Nucleus accumbens (tissue), 56 donors: ENCODE results near the gene AQP5.

Experiments used
- DNase-seq, 56 donors: peaks; one replicate each; lab custom pipeline; 2025; lab: John Stamatoyannopoulos, UW

Gene AQP5

DNA sequence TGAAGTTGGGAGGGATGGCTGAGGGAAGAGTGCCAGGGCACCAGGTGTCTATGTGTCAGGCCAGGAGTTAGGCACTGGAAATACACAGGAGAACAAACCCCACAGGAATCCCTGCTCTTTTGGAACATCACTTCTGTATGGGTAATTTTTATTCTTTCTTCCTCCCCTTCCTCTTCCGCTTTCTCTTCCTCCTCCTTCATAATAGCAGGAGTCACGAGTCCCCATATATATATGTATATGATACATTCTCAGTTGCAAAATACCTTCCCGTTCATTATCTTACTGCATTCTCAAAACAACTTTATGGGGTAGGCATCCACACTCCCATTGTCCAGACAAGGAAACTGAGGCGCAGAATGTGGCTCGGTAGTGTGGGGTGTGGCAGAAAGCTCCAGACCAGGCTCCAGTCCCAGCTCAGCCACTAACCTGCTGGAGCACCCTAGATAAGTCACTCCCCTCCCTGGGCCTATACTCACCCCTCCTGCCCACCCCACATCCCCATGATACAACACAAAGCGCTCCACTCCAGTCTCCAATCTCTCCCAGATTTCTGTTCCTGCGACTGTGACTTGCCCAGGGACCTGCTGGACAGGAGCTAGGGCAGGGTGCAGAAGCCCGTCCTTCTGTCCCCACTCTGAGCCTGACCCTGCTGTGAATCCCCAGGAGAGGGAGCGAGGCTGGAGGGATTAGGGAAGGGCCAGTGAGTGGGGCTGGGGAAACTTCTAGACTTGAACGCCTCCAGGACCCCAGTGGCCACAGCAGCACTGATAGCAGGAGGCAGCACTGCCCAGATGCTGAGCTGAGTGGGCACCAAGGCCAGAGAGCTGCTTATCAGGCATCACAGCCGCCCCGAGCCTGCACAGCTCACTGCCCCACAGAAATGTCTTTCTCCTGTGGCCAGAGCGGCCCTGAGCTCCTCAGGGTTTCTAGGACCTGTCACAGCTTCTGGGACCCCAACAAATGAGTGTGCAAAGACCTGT is 12.5 kb upstream of the AQP5 start:
- no peak for DNase-seq

DNA sequence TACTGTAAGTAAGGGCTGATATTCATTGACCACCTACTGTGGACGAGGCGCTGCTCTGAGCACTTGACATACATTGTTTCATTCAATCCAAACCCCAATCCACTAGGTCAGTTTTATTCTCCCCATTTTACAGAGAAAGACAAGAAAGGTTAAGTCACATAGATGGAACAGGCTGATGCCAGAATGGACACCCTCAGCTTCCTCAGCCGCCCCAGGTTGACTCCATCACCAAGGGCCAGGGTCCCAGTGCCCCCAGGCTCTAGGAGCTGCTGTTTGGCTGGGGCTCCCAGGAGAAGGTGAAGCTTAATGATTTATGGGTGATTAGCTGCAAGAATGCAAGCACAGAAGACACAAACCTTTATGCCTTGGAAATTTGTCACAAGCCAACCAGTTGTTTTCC is 11.8 kb upstream of the AQP5 start:
- DNase-seq: no peak

DNA sequence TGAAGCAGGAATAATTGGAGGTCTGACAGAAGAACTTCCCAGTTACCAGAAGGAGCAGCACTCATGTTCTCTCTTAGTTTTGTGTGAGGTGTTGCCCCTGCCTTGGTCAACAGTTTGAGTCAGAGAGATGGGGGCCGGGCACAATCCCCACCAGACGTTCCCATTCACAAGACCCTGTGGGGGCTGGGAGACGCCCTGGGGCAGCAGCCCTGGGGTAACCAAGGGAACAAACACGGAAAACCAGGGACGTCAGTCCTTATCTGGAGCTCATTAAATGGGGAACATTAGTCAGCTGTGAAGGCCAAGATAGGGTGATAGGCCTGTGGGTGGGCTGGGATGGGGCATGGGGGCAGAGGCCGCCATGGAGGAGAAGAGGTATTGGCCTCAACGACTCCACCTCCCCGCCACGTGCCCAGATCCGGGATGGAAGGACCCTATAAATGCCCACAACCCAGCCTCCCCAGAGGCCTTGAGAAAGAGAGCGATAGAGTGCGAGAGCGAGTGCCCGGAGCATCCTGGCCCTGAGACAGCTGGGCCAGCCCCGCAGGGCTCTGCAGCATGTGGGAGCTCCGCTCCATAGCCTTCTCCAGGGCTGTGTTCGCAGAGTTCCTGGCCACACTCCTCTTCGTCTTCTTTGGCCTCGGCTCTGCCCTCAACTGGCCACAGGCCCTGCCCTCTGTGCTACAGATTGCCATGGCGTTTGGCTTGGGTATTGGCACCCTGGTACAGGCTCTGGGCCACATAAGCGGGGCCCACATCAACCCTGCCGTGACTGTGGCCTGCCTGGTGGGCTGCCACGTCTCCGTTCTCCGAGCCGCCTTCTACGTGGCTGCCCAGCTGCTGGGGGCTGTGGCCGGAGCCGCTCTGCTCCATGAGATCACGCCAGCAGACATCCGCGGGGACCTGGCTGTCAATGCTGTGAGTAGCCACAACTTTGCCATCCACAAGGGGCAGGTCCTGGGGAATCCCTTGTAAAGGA is 11.1 kb upstream of the AQP5 start, which contains the start of gene AQP2:
TSS of gene AQP2 (plus strand) at position 465 of the 979 bp plus-strand sequence. CDS start at position 559, 94 bp downstream.
- DNase-seq: no peak

DNA sequence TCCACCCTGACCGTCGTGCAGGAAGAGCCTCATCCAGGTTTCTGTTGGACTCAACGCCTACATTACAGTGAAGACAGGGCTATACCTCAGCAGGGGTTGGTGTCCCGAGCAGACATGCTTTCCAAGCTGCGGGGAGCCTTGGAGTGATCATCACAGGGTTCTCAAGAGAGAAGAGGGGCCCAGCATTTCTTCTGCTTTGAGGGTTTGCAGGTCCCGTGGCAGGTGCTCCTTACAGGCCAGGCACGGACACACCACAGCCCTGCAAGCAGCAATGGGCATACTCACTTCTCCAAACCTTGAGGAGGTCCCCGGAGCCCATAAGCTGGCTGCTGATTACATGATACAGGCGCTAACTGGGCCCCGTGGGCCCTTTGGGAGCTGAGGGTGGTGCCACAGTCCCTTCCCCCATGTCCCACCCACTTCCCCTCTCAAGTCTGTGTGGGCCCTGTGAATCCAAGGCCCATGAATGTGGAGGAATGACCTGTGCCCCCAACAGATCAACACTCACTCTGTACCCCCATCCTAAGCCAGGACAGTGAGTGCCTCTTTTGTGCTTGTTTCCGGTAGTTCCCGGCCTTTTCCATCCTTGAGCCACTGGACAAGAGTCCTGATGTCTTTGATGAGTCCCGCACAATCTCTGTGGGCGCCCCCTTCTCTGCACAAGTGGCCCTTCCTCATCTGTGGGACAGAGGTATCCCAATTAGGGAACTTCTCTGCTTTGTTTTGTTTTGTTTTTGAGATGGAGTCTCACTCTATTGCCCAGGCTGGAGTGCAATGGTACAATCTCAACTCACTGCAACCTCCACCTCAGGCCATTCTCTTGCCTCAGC is 10.0 kb upstream of the AQP5 start:
- no peak for DNase-seq

DNA sequence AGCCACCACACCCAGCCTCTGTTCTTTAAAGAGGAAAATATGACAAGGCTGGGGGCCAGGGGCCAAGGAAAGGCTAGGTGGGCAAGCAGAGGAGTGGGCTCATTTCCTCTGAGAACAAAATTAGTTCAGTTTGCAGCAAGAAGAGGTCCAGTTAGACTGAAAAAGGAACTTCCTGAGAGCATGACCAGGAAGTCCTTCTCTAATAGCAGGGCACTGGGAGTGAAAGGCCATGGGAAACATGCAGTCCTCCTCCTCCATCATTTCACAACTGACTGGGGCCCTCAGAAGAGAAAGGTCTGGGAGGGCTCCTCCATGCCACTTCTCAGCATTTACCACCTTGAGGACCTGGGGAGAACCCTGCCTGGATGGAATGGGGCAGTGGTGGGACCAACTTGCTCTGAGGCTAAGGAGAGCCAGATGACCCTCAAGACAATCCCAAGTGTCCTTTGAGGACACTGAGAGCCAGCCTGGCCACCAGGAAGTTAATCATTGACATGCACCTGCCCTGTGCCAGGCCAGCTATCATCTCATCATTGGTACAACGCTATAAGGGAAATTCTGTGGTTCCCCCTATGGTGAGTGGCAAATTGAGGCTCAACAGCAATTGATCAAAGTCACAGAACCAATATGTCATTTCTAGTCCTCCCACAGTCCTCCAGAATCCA is 9.1 kb upstream of the AQP5 start:
- DNase-seq: no peak

DNA sequence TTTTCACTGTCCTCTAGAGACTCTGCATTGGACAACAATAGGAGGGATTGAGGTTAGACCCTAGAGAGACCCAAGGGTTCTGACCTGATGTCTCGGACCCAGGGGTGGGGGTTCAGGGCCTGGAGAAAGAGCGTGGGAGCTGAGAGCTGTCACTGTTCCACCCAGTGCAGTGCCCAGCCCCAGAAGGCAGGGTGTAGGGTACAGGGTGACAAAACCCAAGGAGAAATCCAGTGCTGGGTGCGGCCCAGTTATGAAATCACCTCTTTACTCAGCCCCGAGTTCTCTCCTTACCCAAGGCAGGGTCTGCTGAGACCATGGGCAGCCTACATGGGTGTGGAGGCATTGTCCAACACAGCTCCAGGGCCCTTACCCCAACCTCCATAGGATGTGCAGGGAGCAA is 8.5 kb upstream of the AQP5 start:
- DNase-seq: no peak

DNA sequence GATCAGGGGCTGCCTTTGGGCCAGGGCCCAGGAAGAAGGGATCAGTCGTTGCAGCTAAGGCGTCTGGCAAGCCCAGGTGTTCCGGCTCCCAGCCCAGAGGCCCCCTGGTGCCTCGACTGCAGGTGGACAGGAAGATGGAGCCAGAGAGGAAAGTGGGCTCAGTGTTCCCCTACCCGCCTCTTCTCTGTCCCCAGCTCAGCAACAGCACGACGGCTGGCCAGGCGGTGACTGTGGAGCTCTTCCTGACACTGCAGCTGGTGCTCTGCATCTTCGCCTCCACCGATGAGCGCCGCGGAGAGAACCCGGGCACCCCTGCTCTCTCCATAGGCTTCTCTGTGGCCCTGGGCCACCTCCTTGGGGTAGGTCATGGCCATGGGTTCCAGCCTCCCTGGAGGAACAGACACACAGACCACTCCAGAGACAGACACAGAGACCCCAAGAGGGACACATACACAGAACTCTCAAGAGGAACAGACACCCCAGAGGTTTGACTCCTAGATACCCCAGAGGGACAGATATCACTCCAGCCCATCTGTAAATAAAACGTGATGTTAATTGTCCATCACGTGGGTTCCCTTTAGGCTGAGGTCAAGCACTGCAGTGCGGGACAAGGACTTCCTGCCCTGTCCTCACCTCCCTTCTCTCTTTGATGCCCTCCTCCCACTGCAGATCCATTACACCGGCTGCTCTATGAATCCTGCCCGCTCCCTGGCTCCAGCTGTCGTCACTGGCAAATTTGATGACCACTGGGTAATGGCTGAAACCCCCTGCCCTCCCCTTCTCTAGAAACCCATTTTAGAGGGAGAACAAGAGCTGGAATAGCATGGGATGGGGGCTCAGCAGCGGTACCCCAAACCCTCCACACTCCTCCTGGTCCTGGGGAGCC is 7.5 kb upstream of the AQP5 start:
- DNase-seq: no peak

DNA sequence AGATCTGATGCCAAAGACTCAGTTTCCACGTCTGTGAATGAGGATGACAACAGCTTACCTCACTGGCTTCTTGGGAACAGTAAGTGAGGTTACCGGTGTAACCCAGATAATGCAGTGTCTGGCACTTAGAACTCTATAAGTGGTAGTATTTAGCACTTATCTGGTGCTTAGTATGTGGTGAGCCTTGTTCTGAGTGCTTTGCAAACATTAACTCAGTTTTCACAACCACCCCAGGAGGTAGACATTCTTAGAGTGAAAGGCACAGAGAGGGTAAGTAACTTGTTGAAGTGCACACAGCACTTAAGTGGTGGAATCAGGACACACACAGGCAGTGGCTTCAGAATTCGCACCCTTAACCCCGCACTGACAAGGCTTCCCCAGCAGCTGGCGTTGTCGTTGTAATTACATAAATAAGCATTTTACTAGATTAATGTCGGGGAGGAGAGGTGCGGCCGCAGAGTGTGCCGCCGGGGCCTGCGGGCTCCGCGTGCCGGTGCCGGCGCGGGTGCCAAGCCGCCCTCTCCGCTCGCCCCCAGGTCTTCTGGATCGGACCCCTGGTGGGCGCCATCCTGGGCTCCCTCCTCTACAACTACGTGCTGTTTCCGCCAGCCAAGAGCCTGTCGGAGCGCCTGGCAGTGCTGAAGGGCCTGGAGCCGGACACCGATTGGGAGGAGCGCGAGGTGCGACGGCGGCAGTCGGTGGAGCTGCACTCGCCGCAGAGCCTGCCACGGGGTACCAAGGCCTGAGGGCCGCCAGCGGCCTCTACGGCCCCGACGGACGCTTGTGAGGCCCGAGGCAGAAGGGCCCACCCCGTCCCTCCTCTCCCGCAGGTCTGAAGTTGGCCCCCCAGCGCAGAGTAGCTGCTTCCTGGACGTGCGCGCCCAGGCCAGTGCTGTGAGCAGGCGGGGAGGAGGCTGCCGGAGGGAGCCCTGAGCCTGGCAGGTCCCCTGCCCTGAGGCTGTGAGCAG is 6.5 kb upstream of the AQP5 start:
- no peak for DNase-seq

DNA sequence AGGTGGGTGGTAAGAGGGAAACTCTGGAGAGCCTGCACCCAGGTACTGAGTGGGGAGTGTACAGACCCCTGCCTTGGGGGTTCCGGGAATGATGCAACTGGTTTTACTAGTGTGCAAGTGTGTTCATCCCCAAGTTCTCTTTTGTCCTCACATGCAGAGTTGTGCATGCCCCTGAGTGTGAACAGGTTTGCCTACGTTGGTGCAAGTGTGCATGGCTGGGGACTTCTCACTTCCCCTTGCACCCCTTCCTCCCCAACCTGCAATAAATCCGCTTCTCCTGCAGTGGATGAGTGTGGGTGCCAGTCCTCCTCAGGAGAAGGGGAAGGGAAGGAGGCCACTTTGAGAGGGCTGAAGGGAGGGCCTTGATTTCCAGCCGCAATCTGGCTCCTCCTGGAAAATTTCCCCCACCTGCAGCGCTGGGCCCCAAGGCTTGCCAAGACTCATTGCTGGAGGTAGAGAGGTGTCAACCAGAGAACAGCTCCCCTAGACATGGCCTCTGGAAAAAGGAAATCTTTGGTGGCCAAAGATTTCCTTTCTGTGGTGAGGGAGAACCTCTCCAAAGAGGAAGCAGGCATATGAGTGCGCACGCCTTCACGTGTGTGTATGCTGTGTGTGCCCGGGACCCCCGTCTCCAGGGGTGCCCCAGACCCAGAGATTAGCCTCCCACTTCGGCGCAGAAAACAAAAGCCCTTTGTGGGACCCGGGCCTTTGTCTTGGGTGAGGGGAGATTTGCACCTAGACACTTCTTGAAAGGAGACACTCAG is 5.6 kb upstream of the AQP5 start:
- no peak for DNase-seq

DNA sequence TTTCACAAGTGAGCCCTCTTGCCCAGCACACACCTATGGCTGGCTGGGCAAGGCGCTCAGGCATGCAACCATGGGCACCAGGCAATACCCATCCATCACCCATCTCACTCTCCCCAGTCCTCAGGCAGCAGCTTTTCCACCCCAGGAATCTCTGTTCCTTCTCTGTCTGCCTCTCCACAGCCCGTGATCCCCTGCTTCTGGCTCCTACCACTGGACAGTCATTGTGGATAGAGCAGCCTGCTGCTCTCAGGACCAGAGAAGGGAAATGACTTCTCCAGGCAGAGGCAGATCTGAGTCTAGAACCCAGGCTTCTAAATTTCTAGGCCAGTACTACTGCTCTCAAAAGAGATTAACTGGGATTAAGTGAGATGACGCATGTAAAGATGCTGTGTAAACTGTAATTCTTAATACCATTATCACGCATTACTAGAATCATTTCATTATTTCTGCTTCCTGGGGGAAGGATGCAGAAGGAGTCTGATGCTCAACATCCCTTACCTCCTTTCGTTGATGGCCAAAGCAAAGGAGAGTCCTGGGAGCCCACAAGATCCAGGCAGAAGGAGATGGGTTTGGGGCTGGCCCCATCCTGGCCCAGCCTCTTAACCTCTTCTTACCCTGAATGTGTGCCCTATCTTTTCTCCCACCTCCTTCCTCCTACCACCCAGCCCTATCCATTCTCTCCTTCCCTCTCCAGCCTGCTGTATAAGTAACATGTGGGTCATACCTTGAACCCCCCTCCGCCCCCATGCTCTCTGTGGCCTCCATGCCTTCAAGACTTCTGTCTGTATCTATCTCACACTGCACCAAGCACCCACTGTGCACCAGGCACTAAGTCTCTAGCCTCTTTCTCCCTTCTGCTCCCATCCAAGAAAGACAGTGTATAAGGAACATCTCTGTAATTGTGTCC is 4.8 kb upstream of the AQP5 start:
- no peak for DNase-seq

DNA sequence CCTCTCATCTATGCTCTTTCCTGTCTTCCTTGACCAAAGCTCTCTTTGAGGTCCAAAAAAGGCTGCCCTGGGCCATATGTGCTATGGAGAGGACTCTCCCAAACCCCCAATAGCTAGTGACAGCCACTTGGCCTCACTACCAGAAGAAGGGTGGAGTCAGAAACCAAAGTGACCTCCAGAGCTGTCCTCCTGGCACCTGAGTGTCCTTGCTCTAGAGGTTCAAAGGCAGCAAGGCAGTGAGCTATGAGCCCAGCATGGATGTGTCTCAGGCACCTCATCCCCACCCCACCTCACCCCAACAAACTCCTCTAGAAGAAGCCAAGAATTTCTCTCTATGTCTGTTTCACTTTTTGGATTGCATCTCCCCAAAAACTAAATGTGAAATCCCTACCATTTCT is 4.1 kb upstream of the AQP5 start:
- DNase-seq: no peak

DNA sequence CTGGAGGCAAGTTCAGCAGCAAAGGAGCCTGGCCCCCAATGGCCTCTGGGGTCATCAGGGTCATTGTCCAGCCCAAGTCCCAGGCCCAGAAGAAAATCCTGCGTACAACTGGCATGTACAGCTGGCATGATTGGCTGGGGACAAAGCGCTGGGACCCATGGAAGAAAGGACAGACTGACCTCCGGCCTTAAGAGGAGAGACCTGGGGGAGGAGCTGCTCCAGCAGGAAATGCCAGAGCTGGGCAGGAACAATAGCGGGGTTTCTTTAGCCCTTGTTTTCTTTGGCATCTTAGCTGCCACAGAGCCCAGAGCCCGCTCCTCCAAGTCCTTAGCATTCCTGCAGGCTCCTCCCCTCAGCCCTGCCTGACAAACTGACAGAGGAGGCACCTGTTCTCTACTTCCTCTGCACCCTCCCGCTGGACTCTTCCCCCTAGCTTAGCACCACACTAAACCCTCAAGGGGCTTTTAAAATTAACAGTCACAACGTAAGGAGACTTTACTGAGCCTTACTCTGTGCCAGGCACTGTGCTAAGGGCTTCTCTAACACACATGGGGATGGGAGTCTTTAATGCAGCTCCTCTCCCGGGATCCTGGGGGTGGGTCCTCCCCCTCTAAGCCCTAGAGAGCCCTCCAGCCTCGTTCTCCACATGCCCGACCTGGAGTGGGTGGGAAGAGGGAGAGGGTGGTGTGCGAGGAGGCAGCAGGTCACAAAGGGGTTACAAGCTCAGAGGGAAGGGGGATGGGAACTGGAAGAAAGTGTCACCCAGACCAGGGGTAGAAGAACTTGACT is 1.8 kb upstream of the AQP5 start:
- no peak for DNase-seq

DNA sequence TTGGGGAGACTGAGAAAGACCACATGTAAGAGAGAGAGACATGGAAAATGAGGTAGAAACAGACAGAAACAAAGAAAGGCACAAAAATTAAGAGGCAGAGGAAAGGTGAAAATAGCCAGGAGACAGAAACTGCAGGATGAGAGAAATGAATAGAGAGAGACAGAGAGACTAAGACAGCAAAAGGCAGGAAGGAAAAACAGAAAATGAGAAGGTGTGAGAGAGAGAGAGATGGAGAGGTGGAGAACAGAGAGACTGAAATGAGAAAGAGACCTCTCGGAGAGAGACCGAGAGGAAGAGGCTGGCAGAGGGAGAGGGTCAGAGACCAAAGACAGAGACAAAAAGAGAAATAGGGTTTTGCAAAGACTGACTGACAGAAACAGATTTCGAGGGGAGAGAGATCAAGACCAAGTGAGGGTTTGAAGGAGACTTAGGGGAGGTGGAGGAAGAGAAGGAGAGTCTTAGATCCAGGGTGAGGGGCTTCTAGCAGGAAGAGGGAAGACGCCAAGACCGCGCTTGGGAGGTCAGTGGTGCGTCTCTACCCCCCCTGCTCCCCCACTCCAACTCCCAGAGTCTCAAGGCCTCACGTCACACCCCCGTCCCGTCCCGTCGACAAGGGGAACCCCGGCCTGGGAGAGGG is 1.1 kb upstream of the AQP5 start:
- no peak for DNase-seq
